ENCODE measurements around the gene OR1L8.
"Not testable (repeated sequence)": the region's sequence is repeated elsewhere in the genome, so short reads cannot be mapped to it uniquely, and the experiment has no call there.

The OR1L8 gene, protein sequence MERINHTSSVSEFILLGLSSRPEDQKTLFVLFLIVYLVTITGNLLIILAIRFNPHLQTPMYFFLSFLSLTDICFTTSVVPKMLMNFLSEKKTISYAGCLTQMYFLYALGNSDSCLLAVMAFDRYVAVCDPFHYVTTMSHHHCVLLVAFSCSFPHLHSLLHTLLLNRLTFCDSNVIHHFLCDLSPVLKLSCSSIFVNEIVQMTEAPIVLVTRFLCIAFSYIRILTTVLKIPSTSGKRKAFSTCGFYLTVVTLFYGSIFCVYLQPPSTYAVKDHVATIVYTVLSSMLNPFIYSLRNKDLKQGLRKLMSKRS

DNA sequence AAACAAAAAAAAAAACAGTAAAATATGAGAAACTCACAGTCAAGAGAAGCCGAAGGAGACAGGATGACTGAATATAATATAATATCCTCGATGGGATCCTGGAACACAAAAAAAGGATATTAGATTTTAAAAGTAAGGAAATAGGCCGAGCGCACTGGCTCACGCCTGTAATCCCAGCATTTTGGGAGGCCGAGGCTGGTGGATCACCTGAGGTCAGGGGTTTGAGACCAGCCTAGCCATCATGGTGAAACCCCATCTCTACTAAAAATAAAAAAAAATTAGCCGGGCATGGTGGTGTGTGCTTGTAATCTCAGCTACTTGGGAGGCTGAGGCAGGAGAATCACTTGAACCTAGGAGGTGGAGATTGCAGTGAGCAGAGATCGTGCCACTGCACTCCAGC, at the start of gene OR1L8:
TSS of gene OR1L8 (minus strand) at position 101 of the 400 bp plus-strand sequence. CDS start 14,907 bp downstream, outside the sequence.
- not testable (repeated sequence) for FAIRE-seq; DNase-seq (ENCODE audit: low spot score)

DNA sequence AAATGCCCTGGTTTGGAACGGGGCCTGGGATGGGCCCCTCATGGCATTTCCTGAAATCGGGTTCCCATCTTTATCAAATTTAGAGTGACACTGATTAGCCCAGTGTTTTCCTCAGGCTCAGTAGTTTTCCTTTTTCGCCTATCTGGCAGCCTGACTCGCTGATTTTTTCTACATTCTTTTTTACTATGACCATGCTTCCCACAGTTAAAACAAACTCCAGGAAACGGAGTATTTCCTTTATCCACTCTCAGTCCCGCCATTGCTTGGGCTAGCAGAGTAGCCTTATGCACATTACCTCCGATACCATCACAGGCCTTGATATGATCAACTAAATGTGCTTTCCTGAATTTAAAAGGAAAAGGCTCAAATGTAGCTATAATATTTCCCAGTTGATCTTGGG, 36.8 kb upstream of the OR1L8 start:
- FAIRE-seq = no peak

DNA sequence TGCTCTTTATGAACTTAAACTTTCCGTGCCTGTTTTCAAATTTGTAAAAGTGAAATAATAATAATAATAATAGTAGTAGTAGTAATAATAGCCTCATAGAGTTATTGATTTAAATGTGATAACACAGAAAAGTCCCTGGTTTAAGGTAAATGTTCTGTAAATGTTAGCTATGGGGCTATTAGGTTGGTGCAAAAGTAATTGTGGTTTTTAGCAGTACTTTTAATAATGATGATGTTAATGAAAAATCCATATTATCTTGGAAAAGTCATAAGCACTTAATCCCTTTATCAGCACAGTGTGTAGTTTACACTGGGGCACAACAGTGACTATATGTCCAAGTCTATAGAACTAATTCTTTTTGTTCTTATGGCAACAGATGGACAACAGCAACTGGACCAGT, 31.2 kb upstream of the OR1L8 start, which contains the start of gene OR1Q1:
TSS of gene OR1Q1 (plus strand) at position 377 of the 400 bp plus-strand sequence. CDS start at position 377, 0 bp downstream.
- FAIRE-seq (no peak), DNase-seq (ENCODE audit: low spot score) (no peak)

More for the DNA sequence above, 36.8 kb upstream of the OR1L8 start:
- DNase-seq (ENCODE audit: low spot score) = no peak

DNA sequence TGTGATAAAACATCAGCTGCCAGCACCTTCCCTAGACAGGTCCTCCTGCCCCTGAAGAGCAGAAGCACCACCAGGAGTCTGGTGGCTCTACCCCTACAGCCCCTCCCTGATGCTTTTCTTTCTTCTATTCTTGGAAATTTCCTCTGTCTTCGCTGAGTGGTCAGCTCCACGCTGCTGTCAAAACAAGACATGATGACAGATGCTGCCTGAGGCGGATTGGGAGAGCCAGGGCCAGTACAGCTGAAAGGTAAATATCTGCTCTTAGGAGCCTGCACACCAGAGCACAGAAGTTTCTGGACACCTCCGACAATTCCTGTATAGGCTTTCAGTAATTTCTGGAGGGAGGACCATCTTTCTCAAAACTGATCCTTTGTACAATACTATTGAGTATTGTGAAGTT, 26.6 kb upstream of the OR1L8 start:
- DNase-seq (ENCODE audit: low spot score) (no peak), FAIRE-seq (no peak)

DNA sequence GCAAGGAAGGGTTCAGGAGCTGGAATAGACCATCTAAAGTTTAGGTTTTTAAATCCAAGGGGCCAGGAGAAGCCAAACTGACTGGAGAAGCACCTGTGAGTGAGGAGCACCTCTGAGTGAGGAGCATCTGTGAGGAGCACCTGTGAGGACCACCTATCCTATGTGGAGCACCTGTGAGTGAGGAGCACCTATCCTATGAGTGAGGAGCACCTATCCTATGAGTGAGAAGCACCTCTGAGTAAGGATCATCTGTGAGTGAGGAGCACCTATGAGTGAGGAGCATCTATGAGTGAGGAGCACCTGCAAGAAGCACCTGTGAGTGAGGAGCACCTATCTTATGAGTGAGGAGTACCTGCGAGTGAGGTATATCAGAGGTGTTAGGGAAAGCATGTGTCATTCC, 23.4 kb upstream of the OR1L8 start:
- FAIRE-seq (no peak), DNase-seq (ENCODE audit: low spot score) (no peak)

DNA sequence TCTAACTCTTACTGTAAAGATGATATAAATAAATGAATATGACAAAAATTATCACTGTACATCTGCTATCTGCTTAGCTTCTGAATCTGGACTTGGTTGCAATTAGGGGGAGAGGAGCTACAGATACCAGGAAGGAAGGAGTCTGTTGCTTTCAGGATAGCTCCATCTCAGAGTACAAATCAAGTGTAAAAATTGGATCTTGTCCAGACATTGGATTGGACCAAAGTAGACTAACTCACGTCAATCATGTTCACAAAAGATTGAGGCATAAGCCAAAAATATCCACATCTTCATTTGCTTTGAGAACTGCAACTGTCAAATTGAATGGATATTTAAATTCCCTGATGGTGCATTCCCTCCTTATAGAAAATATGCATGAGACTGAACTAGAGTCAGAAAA, 22.5 kb upstream of the OR1L8 start:
- DNase-seq (ENCODE audit: low spot score) = no peak
- no peak for FAIRE-seq

DNA sequence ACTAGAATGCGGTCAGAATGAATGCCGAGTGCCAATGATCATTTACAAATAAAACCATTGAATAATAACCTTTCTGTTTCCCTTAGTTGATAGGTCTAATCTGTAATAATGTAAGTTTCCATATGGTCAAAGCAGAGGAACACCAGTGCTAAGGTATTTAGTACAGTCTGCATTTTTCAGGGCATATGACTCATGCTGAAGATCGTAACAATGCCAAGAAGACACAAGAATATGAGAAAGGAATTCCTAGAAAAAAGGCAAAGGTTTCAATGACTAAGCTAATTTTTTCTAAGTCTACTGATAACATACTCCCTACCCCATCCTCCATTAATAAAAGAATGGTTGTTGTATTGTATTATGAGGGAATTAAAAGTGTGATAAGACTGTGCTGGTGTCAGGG, 2.8 kb downstream of the OR1L8 start:
- DNase-seq (ENCODE audit: low spot score) = peak; percentile 63
- peak; percentile 85 for FAIRE-seq

DNA sequence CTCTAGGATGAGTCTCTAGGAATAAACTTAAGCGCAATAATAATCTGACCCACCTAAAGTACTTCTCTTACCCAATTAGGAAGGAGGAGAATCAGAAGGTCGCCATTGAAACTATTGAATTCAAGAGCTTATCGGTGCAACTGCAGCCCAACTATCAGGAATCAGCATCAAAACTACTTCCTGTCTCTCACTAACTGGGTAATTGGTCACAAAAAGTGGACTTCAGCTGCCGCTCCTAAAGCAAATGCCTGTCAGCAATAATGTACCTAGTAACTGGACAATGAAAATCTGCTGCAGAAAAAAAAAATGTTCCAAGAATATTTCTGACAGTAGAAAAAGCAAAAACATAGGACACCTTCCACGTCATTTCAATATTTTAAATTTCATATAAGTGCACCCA, 3.3 kb downstream of the OR1L8 start:
- no peak for DNase-seq (ENCODE audit: low spot score)
- no peak for FAIRE-seq

DNA sequence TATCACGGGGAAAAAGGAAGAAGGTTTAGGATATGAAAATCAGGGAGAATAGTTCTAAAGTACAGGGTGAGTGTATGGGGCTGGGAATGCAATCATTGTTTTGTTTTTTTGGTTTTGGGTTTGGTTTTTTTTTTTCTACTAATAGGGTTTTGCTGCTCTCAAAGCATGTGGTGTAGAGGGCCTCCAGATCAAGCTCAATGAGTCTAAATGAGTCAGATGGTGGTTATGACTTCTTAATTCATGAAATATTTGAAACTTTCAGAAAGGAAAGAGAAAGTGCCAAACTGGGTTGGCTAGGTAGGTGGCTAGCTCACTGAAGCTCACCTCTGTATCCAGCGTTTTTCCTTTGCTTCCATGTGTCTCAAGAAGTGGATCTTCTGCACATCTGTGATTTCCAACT, 10.7 kb downstream of the OR1L8 start:
- DNase-seq (ENCODE audit: low spot score) = no peak
- FAIRE-seq = no peak

DNA sequence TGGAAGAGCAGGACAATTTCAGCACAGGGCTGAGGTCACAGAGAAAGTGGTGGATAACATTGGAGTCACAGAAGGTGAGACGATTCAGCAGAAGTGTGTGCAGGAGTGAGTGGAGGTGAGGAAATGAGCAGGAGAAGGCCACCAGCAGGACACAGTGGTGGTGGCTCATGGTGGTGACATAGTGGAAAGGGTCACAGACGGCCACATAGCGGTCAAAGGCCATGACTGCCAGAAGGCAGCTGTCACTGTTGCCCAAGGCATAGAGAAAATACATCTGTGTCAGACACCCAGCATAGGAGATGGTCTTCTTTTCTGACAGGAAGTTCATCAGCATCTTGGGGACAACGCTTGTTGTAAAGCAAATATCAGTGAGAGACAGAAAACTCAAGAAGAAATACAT, 15.3 kb downstream of the OR1L8 start:
- no peak for FAIRE-seq
- no peak for DNase-seq (ENCODE audit: low spot score)

DNA sequence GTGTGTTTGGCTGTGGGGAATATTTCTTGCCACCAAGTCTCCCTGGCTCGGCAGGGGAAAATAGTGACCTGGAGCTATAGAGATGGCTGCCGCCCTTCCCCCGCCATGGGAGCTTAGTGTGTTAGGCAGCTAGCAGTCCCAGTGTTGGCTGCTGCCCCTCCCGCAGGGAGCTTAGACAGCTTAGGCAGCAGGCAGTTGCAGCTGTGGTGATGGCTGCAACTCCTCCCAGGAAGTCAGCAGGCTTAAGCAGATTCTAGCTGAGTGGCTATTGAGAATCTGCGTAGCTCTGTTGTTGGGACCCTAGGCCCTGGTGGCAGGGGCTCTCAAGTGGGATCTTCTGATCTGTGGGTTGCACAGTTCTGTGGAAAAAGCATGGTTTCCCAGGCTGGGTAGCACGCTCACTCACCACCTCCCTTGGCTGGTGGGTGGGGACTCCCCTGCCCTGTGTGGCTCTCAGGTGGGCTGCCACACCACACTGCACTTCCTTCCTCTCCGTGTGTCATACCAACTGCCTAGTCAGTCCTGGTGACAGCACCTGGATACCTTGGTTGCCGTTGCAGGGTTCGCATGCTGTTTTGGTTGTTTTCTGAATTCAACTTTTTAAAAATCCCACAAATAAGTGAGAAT, 20.9 kb downstream of the OR1L8 start:
- FAIRE-seq (no peak), DNase-seq (ENCODE audit: low spot score) (no peak)

DNA sequence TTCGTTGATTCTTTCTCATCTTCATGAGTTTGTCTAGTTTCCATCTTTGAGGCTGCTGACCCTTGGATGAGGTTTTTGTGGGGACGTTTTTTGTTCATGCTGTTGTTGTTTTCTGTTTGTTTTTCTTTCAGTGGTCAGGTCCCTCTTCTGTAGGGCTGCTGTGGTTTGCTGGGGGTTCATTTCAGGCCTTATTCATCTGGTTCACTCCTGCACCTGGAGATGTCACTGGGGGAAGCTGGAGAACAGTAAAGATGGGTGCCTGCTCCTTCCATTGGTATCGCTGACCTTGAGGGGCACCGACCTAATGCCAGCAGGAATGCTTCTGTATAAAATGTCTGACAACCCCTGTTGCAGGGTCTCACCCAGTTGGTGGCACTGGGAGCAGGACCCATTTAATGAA, 21.7 kb downstream of the OR1L8 start:
- FAIRE-seq (no peak), DNase-seq (ENCODE audit: low spot score) (no peak)

DNA sequence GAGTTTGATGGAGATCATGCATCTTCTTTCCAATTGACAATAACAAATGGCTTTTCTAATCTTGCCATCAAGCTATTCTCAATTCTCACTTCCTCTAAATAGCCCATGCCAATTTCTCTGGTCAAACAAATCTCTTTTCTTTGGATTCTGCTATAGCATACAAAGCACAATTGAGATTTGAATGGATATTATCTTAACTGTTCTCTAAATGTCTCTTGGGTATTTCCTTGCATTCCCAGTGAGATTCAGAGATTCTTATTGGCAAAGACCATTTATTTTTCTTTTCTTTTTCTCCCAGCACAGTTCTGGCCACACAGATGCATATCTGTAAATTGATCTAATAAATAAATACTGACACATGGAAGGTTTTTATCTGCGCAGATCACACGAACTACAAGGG, 30.4 kb downstream of the OR1L8 start, which contains the start of gene OR1N2:
TSS of gene OR1N2 (plus strand) at position 301 of the 400 bp plus-strand sequence. CDS start 100 bp downstream, outside the sequence.
- DNase-seq (ENCODE audit: low spot score) = no peak
- no peak for FAIRE-seq

DNA sequence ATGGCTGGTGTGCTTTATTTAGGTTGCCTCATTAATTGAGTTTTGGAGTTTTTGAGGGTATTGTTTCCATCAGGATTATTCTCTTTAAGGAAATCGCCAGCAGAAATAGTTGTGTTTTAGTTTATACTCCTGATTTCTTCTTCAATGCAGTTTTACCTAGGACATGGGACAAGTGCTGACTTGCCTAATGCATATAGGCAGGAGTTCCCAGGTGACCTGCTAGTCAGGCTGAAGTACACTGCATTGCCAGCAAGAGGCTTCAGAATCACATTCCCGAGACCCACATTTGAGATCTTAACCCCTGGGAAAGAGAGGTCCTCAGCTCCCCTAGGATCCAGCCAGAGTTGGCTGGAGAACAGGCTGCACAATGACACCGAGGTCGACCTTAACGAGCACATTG, 31.8 kb downstream of the OR1L8 start:
- DNase-seq (ENCODE audit: low spot score) (no peak), FAIRE-seq (no peak)

DNA sequence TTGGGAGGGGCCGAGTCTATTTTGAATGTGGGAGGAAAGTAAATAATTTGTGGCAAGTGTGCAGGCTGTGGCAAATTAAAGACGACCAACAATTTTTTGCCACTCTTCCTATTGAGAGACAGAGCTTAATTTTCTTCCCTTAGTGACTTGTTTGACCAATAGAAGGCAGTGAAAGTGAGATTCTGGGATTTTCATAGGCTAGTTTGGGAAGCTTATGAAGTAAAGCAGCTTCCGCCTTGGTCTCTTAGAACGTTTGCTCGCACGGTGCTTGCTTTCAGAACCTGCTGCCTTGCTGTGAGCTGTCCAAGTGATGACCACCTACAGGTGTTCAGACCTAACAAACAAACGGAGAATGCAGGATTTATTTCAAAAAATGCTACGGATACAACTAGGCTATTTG, 37.0 kb downstream of the OR1L8 start:
- DNase-seq (ENCODE audit: low spot score) = no peak
- FAIRE-seq = no peak

DNA sequence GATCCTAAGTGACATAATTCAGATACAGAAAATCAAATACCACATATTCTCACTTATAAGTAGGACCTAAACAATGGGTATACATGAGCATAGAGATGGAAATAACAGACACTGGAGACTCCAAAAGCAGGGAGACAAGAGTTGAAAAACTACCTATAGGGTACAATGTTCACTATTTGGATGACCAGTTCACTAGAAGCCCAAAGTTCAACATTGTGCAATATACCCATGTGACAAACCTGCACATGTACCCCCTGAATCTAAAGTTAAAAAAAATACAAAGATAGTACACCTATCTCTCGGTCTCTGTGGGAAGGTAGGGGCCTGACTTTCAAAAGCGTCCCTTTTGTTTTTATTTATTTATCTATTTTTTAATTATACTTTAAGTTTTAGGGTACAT, 44.4 kb downstream of the OR1L8 start:
- FAIRE-seq (no peak), DNase-seq (ENCODE audit: low spot score) (no peak)

DNA sequence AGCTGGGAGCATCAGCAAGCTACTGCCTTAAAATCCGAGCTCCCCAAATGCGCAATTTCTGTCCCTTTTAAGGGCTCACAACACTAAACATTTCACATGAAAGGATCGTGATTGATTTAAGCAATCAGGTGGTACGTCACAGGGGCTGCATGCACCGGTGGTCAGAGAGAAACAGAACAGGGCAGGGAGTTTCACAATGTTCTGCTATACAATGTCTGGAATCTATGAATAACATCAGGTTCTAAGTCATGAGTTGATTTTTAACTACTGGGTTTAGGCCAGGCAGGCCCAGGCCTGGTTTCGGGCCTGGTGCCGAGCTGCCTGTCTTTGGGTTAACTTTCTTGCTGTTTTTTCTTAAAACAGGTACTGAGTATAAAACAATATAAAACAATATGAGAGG, 46.1 kb downstream of the OR1L8 start:
- DNase-seq (ENCODE audit: low spot score) (peak; percentile 18), FAIRE-seq (peak; percentile 69)

DNA sequence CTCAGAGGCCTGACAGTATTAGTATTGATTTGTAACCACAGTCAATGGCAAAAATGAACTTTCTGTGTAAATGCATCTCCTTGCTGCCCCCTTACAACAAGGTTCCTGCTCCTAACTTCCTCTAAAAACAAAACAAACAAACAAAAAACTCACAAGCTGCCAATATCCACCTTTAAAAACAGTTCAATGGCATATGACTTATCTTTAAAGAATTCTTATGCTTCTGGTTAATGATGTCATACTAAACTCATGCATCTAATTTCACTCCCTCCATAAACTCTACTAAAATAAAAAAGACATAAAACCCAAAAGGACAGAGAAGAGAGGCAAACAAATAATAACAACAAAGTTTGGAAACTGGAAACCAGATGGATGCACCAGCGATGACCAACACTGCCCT, 47.0 kb downstream of the OR1L8 start:
- DNase-seq (ENCODE audit: low spot score) (no peak), FAIRE-seq (no peak)

DNA sequence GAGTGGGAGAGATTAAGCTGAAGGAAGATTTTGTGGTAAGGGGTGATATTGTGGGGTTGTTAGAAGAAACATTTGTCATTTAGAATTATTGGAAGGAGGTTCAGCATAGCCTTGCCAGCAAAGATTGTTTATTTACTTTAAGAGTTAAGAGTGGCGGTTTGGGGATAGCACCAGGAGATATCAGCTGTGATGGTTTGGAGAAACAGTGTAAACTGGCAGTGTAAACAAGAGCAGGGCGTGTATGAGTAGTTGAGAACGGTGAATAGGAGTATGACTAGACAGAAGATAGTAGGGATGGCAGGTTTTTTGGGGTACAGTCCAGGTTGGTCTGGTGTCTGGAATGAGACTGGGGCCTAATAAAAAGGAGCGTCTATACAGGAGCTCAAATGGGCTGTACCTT, 52.0 kb downstream of the OR1L8 start:
- FAIRE-seq; DNase-seq (ENCODE audit: low spot score): not testable (repeated sequence)

DNA sequence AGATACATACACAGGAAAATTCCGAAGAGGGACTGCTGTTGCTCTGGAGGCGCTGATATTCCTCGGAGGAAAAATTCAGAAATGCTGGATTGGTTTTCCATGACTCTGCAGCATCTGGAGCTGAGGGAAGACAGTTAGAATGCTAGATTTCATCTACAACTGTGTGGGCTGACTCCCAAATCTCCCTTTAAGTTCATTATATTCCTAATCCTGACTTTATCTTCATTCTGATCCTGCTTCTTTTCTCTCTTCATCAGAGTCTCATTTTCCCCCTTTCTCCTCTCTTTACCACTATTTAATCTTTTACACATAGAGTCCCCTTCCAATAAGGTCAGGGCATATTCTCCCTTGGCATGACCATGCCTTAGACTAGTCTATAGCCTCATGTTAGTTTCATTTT, 56.0 kb downstream of the OR1L8 start, which contains the start of gene OR1N1:
TSS of gene OR1N1 (minus strand) at position 101 of the 400 bp plus-strand sequence. CDS start at position 101, 0 bp downstream.
- DNase-seq (ENCODE audit: low spot score) (no peak), FAIRE-seq (no peak)

DNA sequence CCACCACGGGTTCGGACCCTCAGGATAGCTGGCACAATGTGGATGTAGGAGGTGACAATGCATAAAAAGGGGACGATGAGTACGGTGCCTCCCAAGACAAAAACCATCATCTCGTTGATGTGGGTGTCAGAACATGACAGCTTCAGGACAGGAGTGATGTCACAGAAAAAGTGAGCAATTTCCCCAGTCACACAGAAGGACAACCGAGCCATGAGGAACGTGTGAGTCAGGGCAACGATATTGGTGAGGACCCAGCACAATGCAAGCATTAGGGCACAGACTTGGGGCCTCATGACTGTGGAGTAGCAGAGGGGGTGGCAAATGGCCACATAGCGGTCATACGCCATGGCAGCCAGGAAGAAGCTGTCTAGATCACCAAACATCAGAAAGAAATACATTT, 56.6 kb downstream of the OR1L8 start:
- FAIRE-seq (no peak), DNase-seq (ENCODE audit: low spot score) (no peak)

DNA sequence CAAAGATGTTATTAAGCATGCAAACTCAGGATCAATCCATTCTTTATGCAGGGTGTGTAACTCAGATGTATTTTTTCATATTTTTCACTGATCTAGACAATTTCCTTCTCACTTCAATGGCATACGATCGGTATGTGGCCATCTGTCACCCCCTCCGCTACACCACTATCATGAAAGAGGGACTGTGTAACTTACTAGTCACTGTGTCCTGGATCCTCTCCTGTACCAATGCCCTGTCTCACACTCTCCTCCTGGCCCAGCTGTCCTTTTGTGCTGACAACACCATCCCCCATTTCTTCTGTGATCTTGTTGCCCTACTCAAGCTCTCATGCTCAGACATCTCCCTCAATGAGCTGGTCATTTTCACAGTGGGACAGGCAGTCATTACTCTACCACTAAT, 63.8 kb downstream of the OR1L8 start:
- FAIRE-seq (no peak), DNase-seq (ENCODE audit: low spot score) (no peak)

DNA sequence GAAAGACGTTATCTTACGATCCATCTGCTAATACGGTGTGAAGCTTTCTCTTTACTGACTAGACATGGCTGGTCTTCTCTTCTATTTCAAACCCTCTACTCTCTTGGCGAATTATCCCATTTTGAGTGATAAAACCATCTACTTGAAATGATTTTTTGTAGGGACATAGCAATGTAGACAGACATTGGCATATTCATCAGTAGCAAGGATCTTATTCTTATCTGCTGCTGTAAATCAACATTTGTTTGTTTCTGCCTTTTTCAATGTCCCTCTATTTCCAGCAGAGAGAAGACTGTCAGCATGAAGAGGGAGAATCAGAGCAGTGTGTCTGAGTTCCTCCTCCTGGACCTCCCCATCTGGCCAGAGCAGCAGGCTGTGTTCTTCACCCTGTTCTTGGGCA, 64.3 kb downstream of the OR1L8 start, which contains the start of gene OR1J4:
TSS of gene OR1J4 (plus strand) at position 301 of the 400 bp plus-strand sequence. CDS start at position 301, 0 bp downstream.
- no peak for FAIRE-seq
- no peak for DNase-seq (ENCODE audit: low spot score)

All from RCC 7860 (cell line).